Measurements from ENCODE around the gene CRYGC. TPM values are rescaled to one million over a fixed set of nuclear protein-coding genes. Genes with fewer than 3 reads are reported as not detected.

Gene CRYGC
- total and polyA plus RNA-seq, 4 experiments from 2014 or later = not detected

GRCh38 chr2:208093128-208093527, 36.5 kb downstream of the CRYGC start:
- POLR2A ChIA-PET (ENCODE audit: partially characterized antibody) = no interaction called here
- CTCF ChIA-PET (ENCODE audit: partially characterized antibody) = interaction anchor here (1.0 kb wide), 1 partner anchor 8 kb away, joined by 3 read pairs; no protein-coding TSS in a partner anchor
- no peaks in the 10 kb centered on the region for H3K9me3 ChIP-seq (ENCODE audit: control insufficient read depth in 1 of 2, low read length in 2 of 2)
- no peaks in the 10 kb centered on the region for H3K4me1 ChIP-seq (ENCODE audit: insufficient read depth, low read length)
- intact Hi-C loops (cut with micrococcal nuclease) = no loop called here
- H3K27me3 ChIP-seq (ENCODE audit: insufficient read depth, low read length) = no peaks in the 10 kb centered on the region
- Mint-ChIP-seq H3K9me3 (peaks cover 0 to 4% (median 0%) of the 10 kb centered on the region in 8 donors), H3K4me1 (no peaks in the 10 kb centered on the region), H3K4me3 (no peak overlapping the region), H3K36me3 (no peaks in the 10 kb centered on the region), H3K27me3 (peaks cover 0 to 4% of the 10 kb centered on the region in 2 donors), H3K27ac (no peak overlapping the region)
- no peak overlapping the region for H3K4me3 ChIP-seq (ENCODE audit: low read length in 2 of 2)
- H3K27ac ChIP-seq (ENCODE audit: low read depth, low read length) = no peak overlapping the region
- no peaks in the 10 kb centered on the region for H3K36me3 ChIP-seq (ENCODE audit: insufficient read depth, low read length)
- DNase-seq = no peak

- intact Hi-C loops (cut with micrococcal nuclease) = no loop called here
- DNase-seq = no peak
- Mint-ChIP-seq H3K27me3 (peaks cover 0 to 4% of the 10 kb centered on the region in 2 donors), H3K4me1 (no peaks in the 10 kb centered on the region), H3K27ac (no peak overlapping the region), H3K4me3 (no peak overlapping the region), H3K36me3 (no peaks in the 10 kb centered on the region), H3K9me3 (peaks cover 0 to 4% (median 0%) of the 10 kb centered on the region in 8 donors)
- H3K27me3 ChIP-seq (ENCODE audit: insufficient read depth, low read length) = no peaks in the 10 kb centered on the region
- no peak overlapping the region for H3K4me3 ChIP-seq (ENCODE audit: low read length in 2 of 2)
- no peaks in the 10 kb centered on the region for H3K4me1 ChIP-seq (ENCODE audit: insufficient read depth, low read length)
- no peaks in the 10 kb centered on the region for H3K9me3 ChIP-seq (ENCODE audit: control insufficient read depth in 1 of 2, low read length in 2 of 2)
- no peaks in the 10 kb centered on the region for H3K36me3 ChIP-seq (ENCODE audit: insufficient read depth, low read length)
- ChIA-PET POLR2A (ENCODE audit: partially characterized antibody) (no interaction called here), CTCF (ENCODE audit: partially characterized antibody) (interaction anchor here (1.0 kb wide), 1 partner anchor 9 kb away, joined by 3 read pairs; no protein-coding TSS in a partner anchor)
- H3K27ac ChIP-seq (ENCODE audit: low read depth, low read length) = no peak overlapping the region
Observed at GRCh38 chr2:208092093-208092832, 37.4 kb downstream of the CRYGC start.

GRCh38 chr2:208090420-208090819, 39.2 kb downstream of the CRYGC start:
- no peak for DNase-seq
- Histone ChIP-seq H3K27me3 (ENCODE audit: insufficient read depth, low read length) (no peaks in the 10 kb centered on the region), H3K36me3 (ENCODE audit: insufficient read depth, low read length) (no peaks in the 10 kb centered on the region), H3K9me3 (ENCODE audit: control insufficient read depth in 1 of 2, low read length in 2 of 2) (no peaks in the 10 kb centered on the region), H3K4me1 (ENCODE audit: insufficient read depth, low read length) (no peaks in the 10 kb centered on the region), H3K27ac (ENCODE audit: low read depth, low read length) (no peak overlapping the region), H3K4me3 (ENCODE audit: low read length in 2 of 2) (no peak overlapping the region)
- H3K27me3 Mint-ChIP-seq = no peaks in the 10 kb centered on the region
- no peak overlapping the region for H3K27ac Mint-ChIP-seq
- H3K36me3 Mint-ChIP-seq = no peaks in the 10 kb centered on the region
- H3K9me3 Mint-ChIP-seq = peaks cover 0 to 4% (median 0%) of the 10 kb centered on the region in 8 donors
- H3K4me3 Mint-ChIP-seq = no peak overlapping the region
- no peaks in the 10 kb centered on the region for H3K4me1 Mint-ChIP-seq
- ChIA-PET CTCF (ENCODE audit: partially characterized antibody) (no interaction called here), POLR2A (ENCODE audit: partially characterized antibody) (no interaction called here)
- intact Hi-C loops (cut with micrococcal nuclease) = no loop called here

DNA sequence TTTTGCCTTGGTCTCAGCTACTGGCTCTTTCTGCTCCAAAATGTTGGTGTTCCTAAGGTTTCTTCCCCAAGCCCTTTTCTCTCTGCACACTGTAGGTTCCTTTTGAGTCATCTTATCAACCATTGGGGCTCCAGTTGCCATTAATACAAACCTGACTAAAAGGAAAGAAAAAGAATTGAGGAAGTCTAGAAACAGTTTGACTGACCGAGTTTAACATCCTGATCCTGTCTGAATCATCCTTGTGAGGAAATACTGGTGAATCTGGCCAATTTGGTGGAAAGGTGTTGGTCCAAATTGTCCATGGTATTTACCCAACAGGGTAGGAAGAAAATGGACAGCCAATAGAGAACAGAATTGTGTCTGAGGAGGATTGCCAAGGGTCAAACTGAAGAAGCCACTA, 43.6 kb downstream of the CRYGC start:
- H3K27ac Mint-ChIP-seq = no peak overlapping the region
- no peaks in the 10 kb centered on the region for H3K36me3 Mint-ChIP-seq
- no peaks in the 10 kb centered on the region for H3K36me3 ChIP-seq (ENCODE audit: insufficient read depth, low read length)
- POLR2A ChIA-PET (ENCODE audit: partially characterized antibody) = no interaction called here
- CTCF ChIA-PET (ENCODE audit: partially characterized antibody) = interaction anchor here (2.0 kb wide), 1 partner anchor 16 kb away, joined by 5 read pairs; no protein-coding TSS in a partner anchor
- H3K27me3 ChIP-seq (ENCODE audit: insufficient read depth, low read length) = no peaks in the 10 kb centered on the region
- intact Hi-C loops (cut with micrococcal nuclease) = no loop called here
- H3K27ac ChIP-seq (ENCODE audit: low read depth, low read length) = no peak overlapping the region
- H3K9me3 ChIP-seq (ENCODE audit: control insufficient read depth in 1 of 2, low read length in 2 of 2) = no peaks in the 10 kb centered on the region
- no peak overlapping the region for H3K4me3 Mint-ChIP-seq
- H3K4me1 Mint-ChIP-seq = no peaks in the 10 kb centered on the region
- DNase-seq = no peak
- no peak overlapping the region for H3K4me3 ChIP-seq (ENCODE audit: low read length in 2 of 2)
- H3K4me1 ChIP-seq (ENCODE audit: insufficient read depth, low read length) = no peaks in the 10 kb centered on the region
- H3K27me3 Mint-ChIP-seq = peaks cover 2 to 3% of the 10 kb centered on the region in 2 donors
- H3K9me3 Mint-ChIP-seq = peaks cover 0 to 4% (median 0%) of the 10 kb centered on the region in 8 donors

DNA sequence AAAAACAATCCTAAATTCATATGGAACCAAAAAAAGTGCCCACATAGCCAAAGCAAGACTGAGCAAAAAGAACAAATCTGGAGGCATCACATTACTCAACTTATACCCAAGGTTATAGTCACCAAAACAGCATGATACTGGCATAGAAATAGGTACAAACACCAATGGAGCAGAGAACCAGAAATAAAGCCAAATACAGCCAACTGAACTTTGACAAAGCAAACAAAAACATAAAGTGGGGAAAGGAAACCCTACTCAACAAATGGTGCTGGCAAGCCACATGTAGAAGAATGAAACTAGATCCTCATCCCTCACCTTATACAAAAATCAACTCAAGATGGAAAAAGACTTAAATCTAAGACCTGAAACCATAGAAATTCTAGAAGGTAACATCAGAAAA, 45.8 kb downstream of the CRYGC start:
- no peaks in the 10 kb centered on the region for H3K4me1 ChIP-seq (ENCODE audit: insufficient read depth, low read length)
- H3K9me3 ChIP-seq (ENCODE audit: control insufficient read depth in 1 of 2, low read length in 2 of 2) = no peaks in the 10 kb centered on the region
- H3K4me1 Mint-ChIP-seq = no peaks in the 10 kb centered on the region
- no peak for DNase-seq
- H3K36me3 ChIP-seq (ENCODE audit: insufficient read depth, low read length) = no peaks in the 10 kb centered on the region
- H3K27ac Mint-ChIP-seq = no peak overlapping the region
- intact Hi-C loops (cut with micrococcal nuclease) = no loop called here
- ChIA-PET CTCF (ENCODE audit: partially characterized antibody) (interaction anchor here (1.0 kb wide), 1 partner anchor 14 kb away, joined by 3 read pairs; no protein-coding TSS in a partner anchor), POLR2A (ENCODE audit: partially characterized antibody) (no interaction called here)
- H3K4me3 ChIP-seq (ENCODE audit: low read length in 2 of 2) = no peak overlapping the region
- no peak overlapping the region for H3K4me3 Mint-ChIP-seq
- no peaks in the 10 kb centered on the region for H3K36me3 Mint-ChIP-seq
- peaks cover 5 to 17% of the 10 kb centered on the region in 2 donors for H3K27me3 Mint-ChIP-seq
- H3K27me3 ChIP-seq (ENCODE audit: insufficient read depth, low read length) = no peaks in the 10 kb centered on the region
- no peak overlapping the region for H3K27ac ChIP-seq (ENCODE audit: low read depth, low read length)
- peaks cover 0 to 5% (median under 1%) of the 10 kb centered on the region in 8 donors for H3K9me3 Mint-ChIP-seq

Other genes with a start within 250 kb of the CRYGC start
- gene PLEKHM3, start 104.3 kb downstream of the CRYGC start, total RNA-seq = 10 to 100 TPM; 14.7 to 16.1 TPM
- gene PLEKHM3, start 104.3 kb downstream of the CRYGC start, polyA plus RNA-seq = 1 to 10 TPM; 2.9 to 3.9 TPM
- gene CRYGD, start 5.3 kb downstream of the CRYGC start, total RNA-seq = not detected
- gene CRYGD, start 5.3 kb downstream of the CRYGC start, polyA plus RNA-seq = not detected
- not detected for gene CRYGB, start 16.3 kb upstream of the CRYGC start, total RNA-seq
- not detected for gene CRYGB, start 16.3 kb upstream of the CRYGC start, polyA plus RNA-seq
- gene CRYGA, start 33.8 kb upstream of the CRYGC start, total RNA-seq = not detected
- gene CRYGA, start 33.8 kb upstream of the CRYGC start, polyA plus RNA-seq = not detected
- gene C2orf80, start 60.2 kb upstream of the CRYGC start, total RNA-seq = not detected
- gene C2orf80, start 60.2 kb upstream of the CRYGC start, polyA plus RNA-seq = not detected
- gene IDH1, start 125.2 kb upstream of the CRYGC start, total RNA-seq = 10 to 100 TPM; 25.6 to 25.9 TPM
- 1 to 10 TPM; 5.9 to 6.1 TPM for gene IDH1, start 125.2 kb upstream of the CRYGC start, polyA plus RNA-seq
- gene PIKFYVE, start 136.4 kb upstream of the CRYGC start, total RNA-seq = 10 to 100 TPM; 44.5 to 45.8 TPM
- gene PIKFYVE, start 136.4 kb upstream of the CRYGC start, polyA plus RNA-seq = 1 to 10 TPM; 3.3 to 8.3 TPM